Tibial nerve (tissue), 4 donors: ENCODE data around the gene H6PD. TPM values are rescaled to one million over a fixed set of nuclear protein-coding genes. Genes with fewer than 3 reads are reported as not detected.

Experiments
- DNase-seq, 2 donors: peaks; one replicate each; pipeline ENCODE4 v3.0.0-alpha.2; 2019; ENCODE audit warnings: low spot score in 2 of 2
- H3K27ac ChIP-seq, 4 donors: fragments of 200-600 bp; sonication (generic) in 3 of 4; one replicate each; pipeline ENCODE4 v1.5.1; 2017 to 2019; ENCODE audit warnings: mild to moderate bottlenecking in 1 of 4
- H3K27me3 ChIP-seq, 2 donors: fragments of 200-600 bp; sonication (generic) in 1 of 2; one replicate each; pipeline versions ENCODE4 v1.5.1 to v1.6.0; 2017 to 2019
- H3K36me3 ChIP-seq, 3 donors: fragments of 200-600 bp; sonication (generic); one replicate each; pipeline ENCODE4 v1.5.1; 2018 to 2019
- H3K4me1 ChIP-seq, 4 donors: fragments of 200-600 bp; sonication (generic) in 3 of 4; one replicate each; pipeline ENCODE4 v1.5.1; 2017 to 2019
- H3K4me3 ChIP-seq, 4 donors: fragments of 200-600 bp; sonication (generic) in 3 of 4; one replicate each; pipeline ENCODE4 v1.5.1; 2017 to 2019; ENCODE audit warnings: mild to moderate bottlenecking in 1 of 4, moderate library complexity in 1 of 4
- H3K9me3 ChIP-seq, 4 donors: fragments of 200-600 bp; sonication (generic) in 3 of 4; one replicate each; pipeline ENCODE4 v1.5.1; 2017 to 2019
- EP300 ChIP-seq, 2 donors: sonication (generic); formaldehyde crosslinking; IDR thresholded peaks; one replicate each; pipeline ENCODE4 v1.6.1; 2017; ENCODE audit warnings: antibody characterized with exemption in 2 of 2, mild to moderate bottlenecking in 1 of 2
- POLR2A ChIP-seq, 2 donors: fragments of 450-650 bp; IDR thresholded peaks; one replicate each; pipeline ENCODE4 v1.6.1; 2017; ENCODE audit warnings: antibody characterized with exemption in 2 of 2, mild to moderate bottlenecking in 2 of 2, moderate library complexity in 2 of 2
- WGBS, 2 donors: methylation state at CpG; one replicate each; pipeline ENCODE4 v1.1.5; 2018; 5-methylcytosine and 5-hydroxymethylcytosine counted together
- total RNA-seq, 4 donors: library from RNA; depleted of rRNA; stranded (reverse); fragments of >200 nt; gene quantifications; one replicate each; pipeline ENCODE4 v1.1.0, GENCODE V29; 2016
- TF ChIP-seq, protein P1 (sequence below), 5 experiments: fragments of 200-600 bp in 3 of 5; fragments of 450-650 bp in 2 of 5; sonication (generic) in 3 of 5; IDR thresholded peaks; one replicate each; pipeline ENCODE4 v1.5.1; 2016 to 2019; ENCODE audit warnings: antibody characterized with exemption in 5 of 5, mild to moderate bottlenecking in 3 of 5, moderate library complexity in 2 of 5

Gene H6PD
- total RNA-seq, 4 donors from 2014 or later: 53.1 to 88.6 (median 72.7) TPM

DNA sequence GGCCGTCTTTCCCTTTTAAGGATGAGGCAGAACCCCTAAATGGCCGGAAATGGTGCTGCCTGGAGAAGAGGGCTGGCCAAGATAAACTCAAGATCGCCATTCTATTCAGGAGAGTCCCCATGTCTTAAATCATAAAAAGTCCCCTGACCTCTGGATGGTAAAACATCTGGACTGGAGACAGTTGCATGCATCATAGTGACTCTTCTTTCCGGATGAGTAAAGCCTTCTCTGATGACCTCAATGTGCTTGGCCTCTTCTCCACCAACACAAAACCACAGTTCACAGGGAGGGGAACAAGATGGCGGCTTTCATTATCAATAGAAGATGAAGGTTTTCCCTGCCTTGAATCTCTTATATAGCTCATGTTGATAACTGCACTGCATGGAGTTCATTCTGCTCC is 27.5 kb upstream of the H6PD start:
- Histone ChIP-seq H3K27ac (no peak overlapping the region), H3K36me3 (no peaks in the 10 kb centered on the region), H3K27me3 (peaks cover 0 to 58% of the 10 kb centered on the region in 2 donors), H3K9me3 (no peaks in the 10 kb centered on the region), H3K4me3 (no peak overlapping the region), H3K4me1 (peaks cover 0 to 7% (median 2%) of the 10 kb centered on the region in 4 donors)
- no peak for TF ChIP-seq EP300 (IDR thresholded peaks at IDR 0.05)
- TF ChIP-seq, protein P1, sequence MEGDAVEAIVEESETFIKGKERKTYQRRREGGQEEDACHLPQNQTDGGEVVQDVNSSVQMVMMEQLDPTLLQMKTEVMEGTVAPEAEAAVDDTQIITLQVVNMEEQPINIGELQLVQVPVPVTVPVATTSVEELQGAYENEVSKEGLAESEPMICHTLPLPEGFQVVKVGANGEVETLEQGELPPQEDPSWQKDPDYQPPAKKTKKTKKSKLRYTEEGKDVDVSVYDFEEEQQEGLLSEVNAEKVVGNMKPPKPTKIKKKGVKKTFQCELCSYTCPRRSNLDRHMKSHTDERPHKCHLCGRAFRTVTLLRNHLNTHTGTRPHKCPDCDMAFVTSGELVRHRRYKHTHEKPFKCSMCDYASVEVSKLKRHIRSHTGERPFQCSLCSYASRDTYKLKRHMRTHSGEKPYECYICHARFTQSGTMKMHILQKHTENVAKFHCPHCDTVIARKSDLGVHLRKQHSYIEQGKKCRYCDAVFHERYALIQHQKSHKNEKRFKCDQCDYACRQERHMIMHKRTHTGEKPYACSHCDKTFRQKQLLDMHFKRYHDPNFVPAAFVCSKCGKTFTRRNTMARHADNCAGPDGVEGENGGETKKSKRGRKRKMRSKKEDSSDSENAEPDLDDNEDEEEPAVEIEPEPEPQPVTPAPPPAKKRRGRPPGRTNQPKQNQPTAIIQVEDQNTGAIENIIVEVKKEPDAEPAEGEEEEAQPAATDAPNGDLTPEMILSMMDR (IDR thresholded peaks at IDR 0.05): no peak
- TF ChIP-seq POLR2A (IDR thresholded peaks at IDR 0.05): no peak
- WGBS, 2 donors: 69 to 75% methylated on average over 5 of the region's 5 CpGs
- DNase-seq: no peak

DNA sequence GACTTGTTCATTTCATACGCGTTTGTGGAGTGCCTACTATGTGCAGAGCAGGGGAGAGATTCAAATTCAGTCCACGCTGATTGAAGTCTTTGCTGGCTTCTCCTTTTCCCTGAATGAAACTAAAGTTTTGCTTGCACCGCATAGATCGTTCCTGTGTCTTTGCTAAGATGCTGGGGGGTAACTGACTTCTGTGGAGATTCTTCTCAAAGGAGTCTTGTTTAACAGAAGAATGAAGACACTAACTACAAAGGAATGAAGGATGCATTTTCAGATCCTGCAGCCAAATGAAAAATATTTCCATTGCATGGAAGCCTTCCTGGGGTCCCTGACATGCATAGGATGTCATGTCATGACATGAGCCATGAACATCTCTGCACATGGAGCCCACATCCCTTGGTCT is 26.9 kb upstream of the H6PD start:
- H3K9me3 ChIP-seq: no peaks in the 10 kb centered on the region
- H3K27ac ChIP-seq: no peak overlapping the region
- H3K4me1 ChIP-seq: peaks cover 0 to under 1% (median 0%) of the 10 kb centered on the region in 4 donors
- H3K4me3 ChIP-seq: no peak overlapping the region
- 76 to 81% methylated on average over 5 of the region's 5 CpGs for WGBS, 2 donors
- TF ChIP-seq POLR2A (IDR thresholded peaks at IDR 0.05) (no peak), EP300 (IDR thresholded peaks at IDR 0.05) (no peak)
- TF ChIP-seq, protein P1 (IDR thresholded peaks at IDR 0.05): no peak
- no peaks in the 10 kb centered on the region for H3K36me3 ChIP-seq
- peaks cover 0 to 51% of the 10 kb centered on the region in 2 donors for H3K27me3 ChIP-seq
- no peak for DNase-seq

DNA sequence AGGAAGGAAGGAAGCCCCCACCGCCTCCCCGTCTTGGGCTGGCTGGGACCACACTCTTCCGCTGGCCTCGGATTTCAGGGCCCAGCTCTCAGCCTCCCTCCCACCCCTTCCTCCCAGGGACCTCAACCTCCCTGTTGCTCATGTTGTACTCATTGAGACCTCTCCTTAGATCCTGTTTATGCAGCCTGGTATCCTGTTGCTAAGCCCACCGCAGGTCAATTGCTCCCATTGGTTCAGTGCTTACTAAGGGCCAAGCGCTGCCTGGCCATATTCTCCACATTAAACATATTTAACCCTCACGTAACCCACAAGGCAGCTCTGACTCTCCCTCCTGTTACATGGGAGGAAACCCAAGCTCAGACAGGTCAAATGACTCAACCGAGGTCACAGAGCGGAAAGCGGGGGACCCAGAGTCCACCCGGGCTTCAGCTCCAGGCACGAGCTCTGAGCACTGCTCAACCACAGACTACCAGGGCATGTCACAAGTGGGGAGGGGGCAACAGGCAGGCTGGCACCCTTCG is 23.2 kb upstream of the H6PD start:
- Histone ChIP-seq H3K27me3 (peaks cover 0 to 21% of the 10 kb centered on the region in 2 donors), H3K4me3 (no peak overlapping the region), H3K9me3 (no peaks in the 10 kb centered on the region), H3K4me1 (no peaks in the 10 kb centered on the region), H3K27ac (no peak overlapping the region), H3K36me3 (no peaks in the 10 kb centered on the region)
- 55 to 63% methylated on average over 13 of the region's 13 CpGs for WGBS, 2 donors
- DNase-seq: no peak
- TF ChIP-seq POLR2A (IDR thresholded peaks at IDR 0.05): no peak
- TF ChIP-seq EP300 (IDR thresholded peaks at IDR 0.05): no peak
- TF ChIP-seq, protein P1 (IDR thresholded peaks at IDR 0.05): no peak

DNA sequence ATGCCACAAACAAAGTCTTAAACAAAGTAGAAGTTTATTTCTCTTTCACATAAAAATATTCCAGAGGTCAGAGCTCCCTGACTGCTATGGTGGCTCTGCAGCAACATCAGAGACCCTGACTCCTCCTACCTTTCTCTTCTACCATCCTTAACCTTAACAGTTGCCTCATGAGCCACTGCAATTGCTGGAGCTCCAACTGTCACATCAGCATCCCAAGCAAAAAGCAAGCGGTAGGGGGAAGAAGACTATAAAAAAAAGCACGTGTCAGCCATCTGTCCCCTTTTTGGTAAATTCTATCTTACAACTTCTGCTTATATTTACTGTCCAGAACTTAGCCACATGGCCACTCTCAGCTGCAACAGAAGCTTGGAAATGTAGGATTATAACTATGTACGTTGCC is 21.8 kb upstream of the H6PD start:
- H3K4me1 ChIP-seq: no peaks in the 10 kb centered on the region
- TF ChIP-seq, protein P1 (IDR thresholded peaks at IDR 0.05): no peak
- TF ChIP-seq EP300 (IDR thresholded peaks at IDR 0.05) (no peak), POLR2A (IDR thresholded peaks at IDR 0.05) (no peak)
- no peaks in the 10 kb centered on the region for H3K9me3 ChIP-seq
- H3K27ac ChIP-seq: no peak overlapping the region
- H3K27me3 ChIP-seq: peaks cover 0 to 13% of the 10 kb centered on the region in 2 donors
- H3K4me3 ChIP-seq: no peak overlapping the region
- H3K36me3 ChIP-seq: no peaks in the 10 kb centered on the region
- no peak for DNase-seq
- 79 to 84% methylated on average over 3 of the region's 3 CpGs for WGBS, 2 donors

DNA sequence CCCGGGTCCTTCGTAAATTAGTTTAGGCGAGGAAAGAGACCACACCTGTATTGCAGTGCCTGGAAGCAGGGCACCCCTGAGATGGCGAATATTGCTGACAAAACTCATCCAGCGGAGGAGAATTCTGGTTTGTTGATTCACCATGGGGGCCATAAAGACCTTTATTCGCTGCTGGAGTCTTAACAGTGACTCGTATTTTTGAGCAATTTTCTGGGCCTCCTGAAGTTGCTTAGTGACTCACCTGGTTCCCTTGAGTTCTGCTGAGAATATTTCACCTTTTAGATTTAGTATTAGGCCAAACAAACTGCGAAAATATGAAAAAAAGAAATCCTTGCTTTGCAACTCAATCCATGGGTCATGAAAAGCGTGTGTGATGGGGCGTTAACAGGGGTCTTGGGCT is 20.6 kb upstream of the H6PD start:
- Histone ChIP-seq H3K9me3 (no peaks in the 10 kb centered on the region), H3K27me3 (peaks cover 0 to 5% of the 10 kb centered on the region in 2 donors), H3K4me3 (no peak overlapping the region), H3K4me1 (no peaks in the 10 kb centered on the region), H3K27ac (no peak overlapping the region), H3K36me3 (no peaks in the 10 kb centered on the region)
- WGBS, 2 donors: 85 to 90% methylated on average over 10 of the region's 10 CpGs
- DNase-seq: no peak
- TF ChIP-seq, protein P1 (IDR thresholded peaks at IDR 0.05): no peak
- TF ChIP-seq EP300 (IDR thresholded peaks at IDR 0.05): no peak
- TF ChIP-seq POLR2A (IDR thresholded peaks at IDR 0.05): no peak
